ENCODE results near the gene GET4.

DNA sequence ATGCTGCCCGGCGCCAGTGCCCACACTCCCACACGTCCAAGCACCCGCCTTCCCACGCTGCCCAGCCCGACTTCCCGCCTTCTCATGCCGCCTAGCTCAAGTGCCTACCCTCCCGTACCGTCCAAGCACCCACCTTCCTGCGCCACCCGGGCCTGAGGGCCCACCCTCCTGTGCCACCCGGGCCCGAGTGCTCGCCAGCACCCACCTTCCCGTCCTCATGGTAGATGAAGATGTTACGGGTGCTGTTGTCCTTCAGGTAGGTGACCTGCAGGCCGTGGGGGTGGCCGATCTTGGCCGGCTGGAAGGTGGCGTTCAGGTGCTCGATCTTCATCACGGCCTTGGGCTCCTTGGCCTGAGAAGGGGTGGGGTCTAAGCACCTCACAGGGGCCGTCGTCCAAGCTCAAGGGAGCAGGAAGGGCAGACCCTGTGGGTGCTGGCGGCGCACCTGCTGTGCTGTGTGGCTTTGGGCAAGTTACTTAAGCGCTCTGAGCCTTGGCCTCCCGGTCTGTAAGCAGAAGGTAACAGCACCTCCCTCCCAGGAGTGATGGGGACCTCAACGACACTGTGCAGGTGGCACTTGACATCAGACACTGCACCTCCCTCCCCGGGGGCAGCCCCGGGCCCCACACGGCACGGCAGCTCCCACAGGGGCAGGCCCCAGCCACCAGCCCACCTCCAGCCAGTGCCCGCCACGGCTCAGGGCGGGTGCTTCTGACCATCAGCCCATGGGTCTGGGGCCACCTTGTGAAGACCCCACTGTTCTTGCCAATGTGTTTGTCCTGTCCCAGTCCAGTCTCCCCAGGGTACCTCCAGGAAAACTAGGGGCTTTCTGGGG lies 27.8 kb downstream of the GET4 start:
- TF ChIP-seq, protein P1, sequence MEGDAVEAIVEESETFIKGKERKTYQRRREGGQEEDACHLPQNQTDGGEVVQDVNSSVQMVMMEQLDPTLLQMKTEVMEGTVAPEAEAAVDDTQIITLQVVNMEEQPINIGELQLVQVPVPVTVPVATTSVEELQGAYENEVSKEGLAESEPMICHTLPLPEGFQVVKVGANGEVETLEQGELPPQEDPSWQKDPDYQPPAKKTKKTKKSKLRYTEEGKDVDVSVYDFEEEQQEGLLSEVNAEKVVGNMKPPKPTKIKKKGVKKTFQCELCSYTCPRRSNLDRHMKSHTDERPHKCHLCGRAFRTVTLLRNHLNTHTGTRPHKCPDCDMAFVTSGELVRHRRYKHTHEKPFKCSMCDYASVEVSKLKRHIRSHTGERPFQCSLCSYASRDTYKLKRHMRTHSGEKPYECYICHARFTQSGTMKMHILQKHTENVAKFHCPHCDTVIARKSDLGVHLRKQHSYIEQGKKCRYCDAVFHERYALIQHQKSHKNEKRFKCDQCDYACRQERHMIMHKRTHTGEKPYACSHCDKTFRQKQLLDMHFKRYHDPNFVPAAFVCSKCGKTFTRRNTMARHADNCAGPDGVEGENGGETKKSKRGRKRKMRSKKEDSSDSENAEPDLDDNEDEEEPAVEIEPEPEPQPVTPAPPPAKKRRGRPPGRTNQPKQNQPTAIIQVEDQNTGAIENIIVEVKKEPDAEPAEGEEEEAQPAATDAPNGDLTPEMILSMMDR (conservative IDR thresholded peaks at IDR 0.05 in 1 of 2, IDR thresholded peaks at IDR 0.05 in 1 of 2; ENCODE audit: extremely low read depth in 1 of 2, insufficient read depth in 1 of 2, low read depth in 1 of 2, low read length in 2 of 2), result no peak
- TF ChIP-seq EZH2 (IDR thresholded peaks at IDR 0.05; ENCODE audit: borderline replicate concordance, low read length), result no peak
